Fibroblast of skin of right biceps (primary cell): ENCODE measurements around the gene LILRB4.
"Not testable (repeated sequence)": the region's sequence is repeated elsewhere in the genome, so short reads cannot be mapped to it uniquely, and the experiment has no call there.

Experiments used
- DNase-seq: peaks from one replicate; pipeline ENCODE4 v3.0.0-alpha.2; 2013

Gene LILRB4

GRCh38 chr19:54662730-54663129, at the start of gene LILRB4:
TSS of gene LILRB4 (plus strand) at chr19:54662985. CDS start at chr19:54663034, 49 bp downstream.
- DNase-seq, result no peak

DNA sequence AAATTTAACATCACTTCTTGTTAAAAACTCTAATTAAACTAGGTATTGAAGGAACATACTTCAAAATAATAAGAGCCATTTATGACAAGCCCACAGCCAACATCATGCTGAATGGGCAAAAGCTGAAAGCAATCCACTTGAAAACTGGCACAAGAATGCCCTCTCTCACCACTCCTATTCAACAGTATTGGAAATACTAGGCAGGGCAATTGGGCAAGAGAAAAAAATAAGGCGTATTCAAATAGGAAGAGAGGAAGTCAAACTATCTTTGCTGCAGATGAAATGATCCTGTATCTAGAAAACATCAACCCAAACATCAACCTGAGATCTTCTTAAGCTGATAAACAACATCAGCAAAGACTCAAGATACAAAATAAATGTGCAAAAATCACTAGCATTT, 48.1 kb upstream of the LILRB4 start:
- no peak for DNase-seq

DNA sequence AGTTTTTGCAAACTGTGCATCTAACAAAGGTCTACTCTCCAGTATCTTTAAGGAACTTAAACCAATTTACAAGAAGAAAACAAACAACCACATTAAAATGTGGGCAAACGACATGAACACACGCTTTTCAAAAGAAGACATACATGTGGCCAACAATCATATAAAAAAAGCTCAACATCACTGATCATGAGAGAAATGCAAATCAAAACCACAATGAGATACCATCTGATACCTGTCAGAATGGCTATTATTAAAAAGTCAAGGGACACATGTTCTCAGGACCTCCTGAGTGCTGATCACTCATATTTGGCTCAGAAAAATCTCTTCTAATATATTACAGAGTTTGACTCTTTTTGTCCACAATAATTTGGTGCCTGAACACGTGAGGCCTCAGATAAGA, 46.7 kb upstream of the LILRB4 start:
- no peak for DNase-seq

- no peak for DNase-seq
Observed at GRCh38 chr19:54616821-54617560, 45.8 kb upstream of the LILRB4 start.

GRCh38 chr19:54620464-54620863, 42.3 kb upstream of the LILRB4 start:
- no peak for DNase-seq

DNA sequence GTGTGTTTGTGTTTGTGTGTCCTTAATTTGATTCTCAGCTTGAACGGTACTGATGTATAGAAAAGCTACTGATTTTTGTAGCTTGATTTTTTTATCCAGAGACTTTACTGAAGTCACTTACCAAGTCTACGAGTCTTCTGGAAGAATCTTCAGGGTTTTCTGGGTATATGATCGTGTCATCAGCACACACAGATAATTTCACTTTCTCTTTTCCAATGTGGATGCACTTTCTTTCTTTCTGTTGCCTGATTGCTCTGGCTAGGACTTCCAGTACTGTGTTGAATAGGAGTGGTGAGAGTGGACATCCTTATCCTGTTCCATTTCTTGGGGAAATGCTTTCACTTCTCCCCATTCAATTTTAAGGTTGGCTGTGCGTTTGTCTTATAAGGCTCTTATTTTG, 40.4 kb upstream of the LILRB4 start:
- no peak for DNase-seq

DNA sequence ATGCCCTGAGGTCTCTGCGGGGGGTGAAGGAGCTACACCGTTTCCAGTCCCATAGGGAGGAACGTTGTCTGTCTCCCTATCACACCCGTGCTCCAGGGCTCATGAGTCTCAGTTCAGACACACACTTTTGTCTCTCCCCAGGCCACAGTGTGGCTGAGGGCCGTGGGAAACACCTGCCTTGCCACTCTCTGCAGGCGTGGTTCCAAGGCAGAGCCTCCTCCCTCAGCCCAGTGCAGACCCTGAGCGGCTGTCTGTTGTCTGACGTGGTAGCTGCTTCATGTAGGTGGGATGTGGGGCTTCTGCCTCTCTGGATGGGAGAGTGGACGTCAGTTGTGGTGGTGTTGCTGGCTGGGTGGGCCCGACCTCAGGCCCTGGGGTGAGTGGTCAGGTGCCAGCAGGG, 38.6 kb upstream of the LILRB4 start:
- not testable (repeated sequence) for DNase-seq

DNA sequence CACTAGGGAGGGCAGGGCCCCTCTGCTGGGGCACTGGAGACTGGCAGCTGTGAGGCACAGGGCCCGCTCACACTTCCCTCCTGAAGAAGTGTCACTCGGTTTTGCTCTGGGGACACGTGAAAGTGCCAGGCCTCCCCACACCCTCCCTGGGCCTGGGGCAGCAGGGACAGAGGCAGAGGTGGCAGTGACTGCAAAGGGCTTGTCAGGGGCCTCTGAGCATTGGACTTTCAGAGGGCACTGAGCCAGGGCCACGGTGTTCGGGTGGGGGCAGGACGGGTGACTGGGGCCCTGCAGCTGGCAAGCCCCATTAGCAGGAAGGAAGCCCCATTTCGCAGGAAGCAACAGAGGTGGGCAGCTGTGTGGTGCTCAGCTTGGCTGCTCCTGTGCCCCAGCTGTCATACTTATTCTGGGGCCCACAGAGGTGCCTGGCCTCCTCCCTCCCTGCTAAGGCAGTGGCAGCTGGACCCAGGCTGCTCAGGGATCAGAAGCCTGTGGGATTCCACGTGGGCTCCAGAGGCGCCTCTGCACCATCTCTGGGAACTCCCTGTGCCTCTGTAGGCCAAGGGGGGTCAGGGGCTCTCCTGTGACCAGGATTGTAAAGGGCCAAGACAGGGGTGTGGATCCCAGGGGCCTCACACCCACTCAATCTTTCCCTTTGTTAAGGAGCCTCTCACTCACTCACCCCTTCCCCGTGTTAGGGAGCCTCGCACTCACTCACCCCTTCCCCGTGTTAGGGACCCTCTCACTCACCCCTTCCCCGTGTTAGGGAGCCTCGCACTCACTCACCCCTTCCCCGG, 37.7 kb upstream of the LILRB4 start:
- DNase-seq, result not testable (repeated sequence)

- DNase-seq, result no peak
Observed at GRCh38 chr19:54626757-54627156, 36.0 kb upstream of the LILRB4 start.

DNA sequence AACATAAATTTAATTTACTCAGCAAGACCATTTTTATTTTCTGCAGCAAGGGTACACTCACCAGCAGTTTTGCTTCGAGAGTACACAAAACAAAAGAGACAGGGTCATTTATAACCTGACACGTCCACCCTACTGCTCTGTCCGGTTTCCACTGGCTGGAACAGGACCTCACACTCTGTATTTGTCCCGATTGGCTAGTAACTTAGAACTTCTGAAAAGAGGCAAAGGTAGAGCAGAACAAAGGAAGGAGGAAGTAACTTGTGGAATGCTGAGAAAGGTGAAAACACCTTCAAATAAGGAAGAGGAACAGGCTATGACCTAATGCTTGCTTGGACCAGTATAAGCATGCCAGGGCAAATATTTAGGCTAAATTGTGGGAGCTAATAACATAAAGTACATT, 34.9 kb upstream of the LILRB4 start:
- DNase-seq, result not testable (repeated sequence)

DNA sequence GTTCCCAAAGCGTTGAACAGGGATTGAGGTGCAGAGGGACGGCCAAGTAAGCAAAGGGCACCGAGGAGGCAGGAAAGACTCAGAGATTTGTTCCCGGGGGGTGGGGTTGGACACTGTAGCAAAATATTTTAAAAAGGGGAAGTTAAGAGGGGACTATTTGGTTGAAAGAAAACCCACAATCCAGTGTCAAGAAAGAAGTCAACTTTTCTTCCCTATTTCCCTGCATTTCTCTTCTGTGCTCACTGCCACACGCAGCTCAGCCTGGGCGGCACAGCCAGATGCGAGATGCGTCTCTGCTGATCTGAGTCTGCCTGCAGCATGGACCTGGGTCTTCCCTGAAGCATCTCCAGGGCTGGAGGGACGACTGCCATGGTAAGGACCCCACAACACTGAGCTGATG, 32.5 kb upstream of the LILRB4 start, which contains the start of gene LILRB1:
LILRB1 (plus strand) TSS at position 223 of the 400 bp plus-strand sequence. CDS start 590 bp downstream, outside the sequence.
- not testable (repeated sequence) for DNase-seq

DNA sequence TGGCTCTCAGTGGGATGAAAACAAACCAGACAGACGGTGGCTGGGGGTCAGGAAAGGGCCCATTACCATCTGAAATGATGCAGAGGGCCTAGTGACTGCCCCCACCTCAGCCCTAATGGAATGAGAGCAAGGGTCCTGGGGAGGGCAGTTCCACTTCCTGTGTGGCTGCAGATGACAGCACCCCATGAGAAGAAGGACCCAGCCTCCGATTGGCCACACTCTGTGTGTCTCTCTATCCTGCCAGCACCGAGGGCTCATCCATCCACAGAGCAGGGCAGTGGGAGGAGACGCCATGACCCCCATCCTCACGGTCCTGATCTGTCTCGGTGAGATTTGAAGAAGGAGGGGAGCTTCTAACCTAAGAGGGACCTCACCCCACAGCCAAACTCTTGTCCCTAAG, 32.0 kb upstream of the LILRB4 start:
- no peak for DNase-seq

- DNase-seq, result not testable (repeated sequence)
Observed at GRCh38 chr19:54631489-54632337, 31.1 kb upstream of the LILRB4 start.

- DNase-seq, result not testable (repeated sequence)
Observed at GRCh38 chr19:54632517-54632916, 30.3 kb upstream of the LILRB4 start.

- DNase-seq, result no peak
Observed at GRCh38 chr19:54633401-54633800, 29.4 kb upstream of the LILRB4 start.

DNA sequence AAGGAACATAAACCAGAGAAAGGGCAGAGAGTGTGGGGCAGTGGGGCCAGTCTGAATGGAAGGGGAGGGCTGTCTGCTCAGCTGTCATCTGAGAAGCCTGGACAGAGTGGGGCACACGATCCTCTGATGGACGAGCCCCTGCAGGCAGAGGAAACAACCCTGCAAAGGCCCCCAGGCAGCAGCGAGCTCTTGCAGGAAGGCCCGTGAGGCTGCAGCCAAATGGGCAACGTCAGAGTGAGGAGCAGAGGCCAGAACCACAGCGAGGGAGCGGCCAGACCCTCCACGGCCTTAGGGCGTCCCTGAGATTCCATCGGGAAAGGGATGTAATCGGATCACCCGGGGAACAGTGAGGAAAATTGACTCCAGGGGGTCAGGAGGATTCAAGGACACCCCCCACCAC, 26.7 kb upstream of the LILRB4 start:
- DNase-seq, result not testable (repeated sequence)

DNA sequence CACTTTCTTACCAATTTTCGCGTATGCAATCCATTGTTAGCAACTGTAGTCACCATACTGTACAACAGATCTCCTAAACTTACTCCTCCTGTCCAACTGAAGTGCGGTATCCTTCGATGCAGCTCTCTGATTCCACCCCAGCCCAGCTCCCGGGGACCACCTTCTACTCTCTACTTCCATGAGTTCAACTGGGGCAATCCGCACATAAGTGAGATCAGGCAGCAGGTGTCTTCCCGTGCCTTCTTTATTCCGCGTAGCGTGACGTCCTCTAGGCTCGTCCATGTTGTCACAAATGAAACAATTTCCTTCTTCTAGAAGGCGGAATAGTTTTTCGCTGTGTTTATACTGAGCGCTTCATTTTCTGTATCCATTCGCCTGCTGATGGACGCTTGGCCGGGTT, 24.1 kb upstream of the LILRB4 start:
- no peak for DNase-seq

- DNase-seq, result not testable (repeated sequence)
Observed at GRCh38 chr19:54642953-54643352, 19.8 kb upstream of the LILRB4 start.

GRCh38 chr19:54643583-54643982, 19.2 kb upstream of the LILRB4 start:
- DNase-seq, result not testable (repeated sequence)

- DNase-seq, result no peak
Observed at GRCh38 chr19:54644056-54644455, 18.7 kb upstream of the LILRB4 start.

DNA sequence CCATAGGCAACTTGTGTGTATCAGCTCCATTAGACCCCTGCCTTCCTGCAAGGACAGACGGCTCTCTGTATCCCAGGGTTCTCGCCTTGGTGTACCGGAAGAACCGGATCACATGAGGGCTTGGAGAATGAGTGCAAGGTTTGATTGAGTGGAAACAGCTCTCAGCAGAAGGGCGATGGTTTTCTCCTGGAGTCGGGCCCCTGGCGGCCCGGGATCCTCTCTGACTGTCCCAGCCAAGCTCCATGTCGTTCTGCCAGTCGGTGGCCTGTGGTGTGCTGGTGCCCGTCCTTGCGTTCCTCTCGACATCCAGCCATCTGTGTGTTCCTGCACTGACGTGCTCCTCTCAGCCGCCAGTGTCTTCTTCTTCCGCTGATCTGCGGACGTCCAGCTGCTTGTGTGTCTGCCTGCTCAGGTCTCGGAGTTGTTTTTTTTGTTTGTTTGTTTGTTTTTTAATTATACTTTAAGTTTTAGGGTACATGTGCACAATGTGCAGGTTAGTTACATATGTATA, 16.4 kb upstream of the LILRB4 start:
- DNase-seq, result no peak

DNA sequence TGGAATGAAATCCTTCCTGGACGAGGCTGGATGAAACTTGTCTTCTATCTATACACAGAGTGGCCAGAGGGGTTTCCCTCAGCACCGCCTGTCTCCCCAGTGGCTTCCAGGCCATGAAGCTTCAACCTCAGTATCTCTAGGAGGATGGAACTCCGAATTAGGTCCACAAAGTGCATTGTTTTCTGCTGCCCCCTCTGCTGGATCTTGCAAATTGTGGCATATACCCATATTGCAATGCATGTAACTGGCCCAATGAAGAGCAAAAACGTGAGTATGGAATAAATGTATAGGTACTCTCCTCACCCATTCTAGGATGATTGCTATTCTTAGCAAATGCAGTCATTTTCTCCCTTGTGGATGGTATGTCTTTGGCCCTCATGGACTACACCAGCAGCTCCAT, 14.7 kb upstream of the LILRB4 start:
- DNase-seq, result no peak

DNA sequence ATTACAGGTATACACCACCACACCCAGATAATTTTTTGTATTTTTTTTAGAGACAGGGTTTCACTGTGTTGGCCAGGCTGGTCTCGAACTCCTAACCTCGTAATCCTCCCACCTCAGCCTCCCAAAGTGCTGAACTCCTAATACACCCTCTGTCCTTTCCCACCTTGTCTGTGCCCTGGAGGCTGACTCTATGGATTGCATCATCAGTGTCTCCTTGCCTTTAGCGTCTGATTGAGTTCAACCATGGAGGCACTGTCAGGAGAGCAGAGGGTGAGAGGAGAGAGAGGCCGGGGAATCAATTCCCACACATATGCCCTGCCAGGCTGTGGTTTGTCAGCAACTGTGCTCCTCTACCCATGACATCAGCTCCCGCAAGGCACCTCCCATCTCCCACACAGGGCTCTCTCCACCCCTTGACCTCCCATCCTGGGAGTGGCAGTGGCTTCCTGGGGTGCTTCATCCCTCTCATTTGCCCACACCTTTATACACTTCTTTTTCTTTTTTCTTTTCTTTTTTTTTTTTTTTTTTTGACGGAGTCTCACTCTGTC, 12.6 kb upstream of the LILRB4 start:
- no peak for DNase-seq
